Mesodermal cell (in vitro differentiated cells): Measurements from ENCODE around the gene MTG2.

Experiments used
- H3K27ac ChIP-seq: 2 replicates; pipeline ENCODE4 v1.7.0; 2013; ENCODE audit warnings: mild to moderate bottlenecking, low read depth, low read length, moderate library complexity; ENCODE audit not compliant: severe bottlenecking
- H3K36me3 ChIP-seq: 2 replicates; pipeline ENCODE4 v1.7.1; 2013; ENCODE audit warnings: mild to moderate bottlenecking, low read length, moderate library complexity; ENCODE audit not compliant: control insufficient read depth, insufficient read depth
- H3K4me1 ChIP-seq: one replicate; pipeline ENCODE4 v1.7.1; 2013; ENCODE audit warnings: mild to moderate bottlenecking, low read length; ENCODE audit not compliant: insufficient read depth, control insufficient read depth, poor library complexity, severe bottlenecking
- H3K4me3 ChIP-seq: 2 replicates; pipeline ENCODE4 v1.7.0; 2013; ENCODE audit warnings: low read length, control low read depth, mild to moderate bottlenecking; ENCODE audit not compliant: insufficient read depth, poor library complexity, severe bottlenecking; ENCODE audit errors: extremely low read depth
- H3K9me3 ChIP-seq: 2 replicates; pipeline ENCODE4 v1.7.1; 2013; ENCODE audit warnings: mild to moderate bottlenecking, low read length, moderate library complexity; ENCODE audit not compliant: control insufficient read depth
- whole genome bisulfite sequencing, 2 experiments: methylation state at CpG; one replicate each; pipeline ENCODE4 v1.1.5; 2013; ENCODE audit warnings: missing lambda C conversion rate in 2 of 2; ENCODE audit not compliant: insufficient coverage in 2 of 2; 5-methylcytosine and 5-hydroxymethylcytosine counted together

The MTG2 gene

DNA sequence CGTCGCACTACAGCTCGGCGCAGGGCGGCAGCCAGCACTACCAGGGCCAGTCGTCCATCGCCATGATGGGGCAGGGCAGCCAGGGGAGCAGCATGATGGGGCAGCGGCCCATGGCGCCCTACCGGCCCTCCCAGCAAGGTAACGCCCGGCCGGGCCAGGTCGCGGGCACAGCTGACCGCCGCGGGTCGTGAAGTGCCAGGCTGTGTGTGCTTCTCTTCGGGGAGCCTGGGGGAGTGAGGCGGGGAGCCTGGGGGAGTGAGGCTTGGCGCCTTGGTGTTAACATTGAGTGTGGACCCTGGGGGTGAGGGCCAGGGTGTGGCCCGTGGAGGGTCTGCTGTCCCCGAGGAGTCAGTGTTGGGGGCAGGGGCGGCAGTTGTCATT, 19.4 kb upstream of the MTG2 start:
- WGBS, 2 experiments: 96% methylated on average over 19 to 23 of the region's 25 CpGs
- Histone ChIP-seq H3K36me3 (peaks cover 78% of the 10 kb centered on the region), H3K4me1 (peaks cover 19% of the 10 kb centered on the region), H3K9me3 (no peaks in the 10 kb centered on the region), H3K4me3 (no peak overlapping the region), H3K27ac (no peak overlapping the region)

DNA sequence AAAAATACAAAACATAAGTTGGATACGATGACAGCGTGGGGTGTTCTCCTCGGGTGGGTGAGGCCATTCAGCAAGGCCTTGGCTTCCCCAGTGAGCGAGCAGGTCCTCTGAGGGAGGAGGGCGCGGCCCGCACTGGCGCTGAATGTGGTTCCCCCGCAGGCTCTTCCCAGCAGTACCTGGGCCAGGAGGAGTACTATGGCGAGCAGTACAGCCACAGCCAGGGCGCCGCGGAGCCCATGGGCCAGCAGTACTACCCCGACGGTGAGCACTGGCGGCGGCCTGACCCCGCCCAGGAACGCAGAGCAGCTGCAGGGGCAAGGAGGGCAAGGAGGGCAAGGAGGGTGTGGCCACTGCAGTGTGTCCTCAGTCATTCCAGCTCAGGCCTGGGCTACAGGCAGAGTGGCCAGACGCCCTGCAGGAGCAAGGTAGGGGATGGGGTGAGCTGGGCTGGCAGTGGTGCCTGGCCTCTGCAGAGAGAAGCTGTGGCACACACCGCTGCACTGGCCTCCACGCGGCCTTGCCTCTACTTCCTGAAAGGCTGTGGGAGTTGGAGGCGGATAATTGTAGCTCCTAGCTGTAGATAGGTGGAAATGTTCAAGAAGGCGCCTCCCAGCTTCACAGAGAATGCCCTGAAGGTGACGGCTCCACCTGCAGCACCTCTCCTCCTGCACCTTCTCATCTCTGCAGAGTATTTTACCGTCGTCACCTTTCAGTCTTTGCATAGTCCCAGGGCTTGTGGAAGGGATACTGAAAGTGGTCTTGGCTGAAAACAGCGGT, 18.7 kb upstream of the MTG2 start:
- H3K36me3 ChIP-seq: peaks cover 85% of the 10 kb centered on the region

DNA sequence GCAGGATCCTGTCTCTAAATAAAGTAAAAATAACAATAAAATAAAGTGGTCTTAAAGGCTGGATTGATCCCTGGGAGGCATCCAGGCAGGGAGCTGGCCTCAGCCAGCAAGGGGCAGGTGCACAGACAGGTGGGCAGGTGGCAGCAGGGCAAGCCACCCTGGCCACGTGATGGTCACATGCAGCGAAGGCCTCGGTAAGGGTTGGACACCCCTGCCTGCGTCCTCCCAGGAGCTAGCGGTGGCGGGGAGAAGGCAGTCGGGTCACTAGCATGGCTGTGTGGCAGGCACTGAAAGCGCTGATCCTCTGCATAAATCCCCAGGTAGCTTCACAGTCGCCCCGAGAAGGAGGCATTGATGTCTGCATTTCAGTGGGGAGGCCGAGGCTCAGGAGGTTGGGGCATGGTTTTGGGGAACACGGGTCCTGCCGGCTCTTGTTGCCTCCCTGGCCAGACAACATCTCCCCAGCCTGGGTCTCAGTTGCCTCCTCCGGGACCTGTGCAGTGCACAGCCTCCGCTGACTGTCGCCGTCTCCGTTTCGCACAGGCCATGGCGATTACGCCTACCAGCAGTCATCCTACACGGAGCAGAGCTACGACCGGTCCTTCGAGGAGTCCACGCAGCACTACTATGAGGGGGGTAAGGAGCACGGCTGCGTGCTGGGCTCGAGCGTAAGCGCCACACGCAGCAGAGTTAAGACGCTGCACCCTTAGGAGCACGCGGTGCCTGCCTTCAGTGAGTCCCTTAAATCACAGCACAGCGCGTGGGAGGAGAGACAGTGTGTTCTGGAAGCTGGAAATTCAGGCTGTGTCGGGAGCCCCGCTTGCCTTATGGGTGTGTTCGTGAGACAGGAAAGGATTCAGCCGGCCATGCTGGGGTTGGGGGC, 17.7 kb upstream of the MTG2 start:
- WGBS, 2 experiments: 96 to 97% methylated on average over 35 to 41 of the region's 41 CpGs
- H3K9me3 ChIP-seq: no peaks in the 10 kb centered on the region
- no peak overlapping the region for H3K27ac ChIP-seq
- H3K4me3 ChIP-seq: no peak overlapping the region
- H3K4me1 ChIP-seq: peaks cover 10% of the 10 kb centered on the region
- H3K36me3 ChIP-seq: peaks cover 86% of the 10 kb centered on the region

More for the DNA sequence above, 18.7 kb upstream of the MTG2 start:
- Histone ChIP-seq H3K27ac (no peak overlapping the region), H3K4me3 (no peak overlapping the region), H3K9me3 (no peaks in the 10 kb centered on the region), H3K4me1 (peaks cover 17% of the 10 kb centered on the region)
- 97 to 98% methylated on average over 20 to 24 of the region's 29 CpGs for WGBS, 2 experiments

DNA sequence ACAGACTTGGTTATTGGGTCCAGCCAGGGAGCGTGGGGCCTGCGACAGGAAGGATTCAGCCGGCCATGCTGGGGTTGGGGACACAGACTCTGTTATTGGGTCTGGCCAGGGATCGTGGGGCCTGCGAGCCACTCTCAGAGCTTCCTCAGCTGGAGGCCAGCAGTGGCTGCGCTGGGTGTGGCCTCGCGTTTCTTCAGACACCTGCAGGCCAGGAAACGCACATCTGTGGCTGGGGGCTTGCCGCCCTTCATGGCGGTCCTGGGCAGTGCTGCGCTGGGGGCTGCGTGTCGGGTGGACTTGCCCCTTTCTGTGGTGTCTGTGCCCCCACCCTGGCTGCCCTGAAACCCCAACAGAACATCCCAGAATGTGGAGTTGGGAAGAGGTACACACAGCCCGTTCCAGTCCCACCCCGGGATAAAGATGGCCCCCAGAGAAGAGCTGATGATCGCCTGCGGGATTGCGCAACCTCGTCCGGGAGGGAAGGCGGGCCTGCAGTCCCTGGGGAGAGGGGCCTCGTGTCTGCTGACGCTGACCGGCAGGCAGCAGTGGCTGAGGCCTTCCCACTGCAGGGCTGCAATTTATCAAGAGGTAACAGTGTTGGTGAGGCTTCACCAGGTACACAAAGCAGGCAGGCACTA, 16.9 kb upstream of the MTG2 start:
- no peak overlapping the region for H3K27ac ChIP-seq
- peaks cover 9% of the 10 kb centered on the region for H3K4me1 ChIP-seq
- H3K4me3 ChIP-seq: no peak overlapping the region
- H3K9me3 ChIP-seq: no peaks in the 10 kb centered on the region
- 94 to 95% methylated on average over 20 to 25 of the region's 25 CpGs for WGBS, 2 experiments
- H3K36me3 ChIP-seq: peaks cover 82% of the 10 kb centered on the region

DNA sequence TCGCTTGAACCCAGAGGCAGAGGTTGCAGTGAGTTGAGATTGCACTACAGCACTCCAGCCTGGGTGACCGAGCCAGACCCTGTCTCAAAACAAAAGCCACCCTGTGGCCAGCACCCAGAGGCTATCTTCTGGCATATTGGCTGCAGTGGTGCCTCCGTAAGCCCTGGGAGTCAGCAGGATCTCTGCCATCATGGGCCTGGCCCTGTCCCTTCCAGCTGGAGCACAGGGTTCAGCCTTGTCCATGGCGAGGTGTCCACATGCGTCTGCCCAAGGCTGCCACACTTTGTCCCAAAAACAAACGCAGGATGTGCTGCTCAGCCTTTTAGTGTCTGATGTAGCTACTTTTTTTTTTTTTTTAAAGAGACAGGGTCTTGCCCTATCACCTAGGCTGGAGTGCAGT, 15.4 kb upstream of the MTG2 start:
- Histone ChIP-seq H3K36me3 (peaks cover 80% of the 10 kb centered on the region), H3K4me3 (no peak overlapping the region)

DNA sequence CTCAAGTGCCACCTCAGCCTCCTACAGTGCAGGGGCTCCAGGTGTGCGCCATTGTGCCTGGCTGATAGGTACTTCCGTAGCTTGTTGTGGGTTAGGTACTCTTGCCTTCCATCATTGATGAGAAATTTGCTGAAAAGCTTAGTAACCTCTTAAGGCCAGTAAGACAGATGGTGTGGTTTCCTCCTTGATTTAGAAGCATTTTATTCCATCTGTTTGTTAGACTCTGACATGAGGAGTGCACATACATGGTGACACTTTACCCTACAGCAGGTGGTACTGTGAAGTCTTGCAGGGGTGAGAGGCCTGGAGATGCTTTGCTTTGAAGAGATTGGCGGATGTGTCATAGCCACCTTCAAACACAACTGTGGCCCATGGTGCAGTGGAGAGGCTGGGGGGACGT, 14.8 kb upstream of the MTG2 start:
- no peaks in the 10 kb centered on the region for H3K9me3 ChIP-seq
- 92 to 100% methylated on average over 2 to 4 of the region's 4 CpGs for WGBS, 2 experiments
- peaks cover 79% of the 10 kb centered on the region for H3K36me3 ChIP-seq
- no peak overlapping the region for H3K4me3 ChIP-seq
- no peak overlapping the region for H3K27ac ChIP-seq
- no peaks in the 10 kb centered on the region for H3K4me1 ChIP-seq

More for the DNA sequence above, 15.4 kb upstream of the MTG2 start:
- WGBS, 2 experiments: 87 to 92% methylated on average over 4 to 6 of the region's 6 CpGs
- Histone ChIP-seq H3K9me3 (no peaks in the 10 kb centered on the region), H3K27ac (no peak overlapping the region), H3K4me1 (no peaks in the 10 kb centered on the region)

DNA sequence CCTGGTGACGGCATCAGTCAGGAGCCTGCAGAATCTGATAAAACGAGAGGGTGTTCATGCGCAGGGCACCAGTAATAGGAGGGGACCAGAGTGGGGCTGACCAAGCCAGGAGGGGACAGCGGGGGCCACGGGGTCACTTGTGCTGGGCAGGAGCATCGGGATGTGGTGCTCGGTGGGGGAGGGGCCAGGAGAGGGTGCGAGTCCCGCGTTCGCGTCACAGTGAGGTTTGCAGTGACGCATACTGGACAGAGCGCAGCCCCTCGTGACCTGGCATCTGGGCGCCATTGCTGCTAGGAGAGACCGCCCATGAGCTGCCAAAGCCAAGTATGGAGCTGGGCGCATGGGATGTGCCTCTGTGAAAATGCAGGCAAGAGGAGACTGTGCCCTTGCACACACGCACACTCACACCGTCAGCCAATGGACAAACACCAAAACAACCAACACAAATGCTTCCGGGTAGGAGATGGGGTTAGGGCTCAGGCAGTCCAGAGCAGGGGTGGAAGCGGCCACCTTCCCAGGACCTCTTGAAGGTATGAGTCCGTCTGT, 13.9 kb upstream of the MTG2 start:
- 95 to 97% methylated on average over 16 to 19 of the region's 23 CpGs for WGBS, 2 experiments
- no peaks in the 10 kb centered on the region for H3K4me1 ChIP-seq
- H3K4me3 ChIP-seq: no peak overlapping the region
- no peaks in the 10 kb centered on the region for H3K9me3 ChIP-seq
- no peak overlapping the region for H3K27ac ChIP-seq
- H3K36me3 ChIP-seq: peaks cover 76% of the 10 kb centered on the region

DNA sequence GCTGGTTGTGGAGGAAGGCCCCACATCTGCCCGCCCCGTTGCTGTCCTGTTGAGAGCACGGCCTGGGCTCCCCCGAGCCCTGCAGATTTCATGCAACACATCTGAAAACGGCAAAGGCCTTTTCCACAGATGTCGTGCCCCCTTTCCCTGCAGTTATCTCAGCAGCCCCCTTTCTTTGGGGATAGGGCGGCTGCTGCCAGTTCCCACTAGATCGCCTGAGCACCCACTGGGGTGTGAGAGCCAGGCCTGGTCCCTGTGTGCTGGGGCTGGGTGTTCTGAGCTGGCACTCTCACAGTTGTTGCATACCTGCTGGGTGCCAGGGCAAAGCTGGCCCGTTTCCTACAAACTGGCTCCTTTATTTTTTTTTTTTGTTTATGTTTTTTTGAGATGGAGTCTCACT, 12.3 kb upstream of the MTG2 start:
- no peaks in the 10 kb centered on the region for H3K4me1 ChIP-seq
- WGBS, 2 experiments: 88 to 95% methylated on average over 7 of the region's 9 CpGs
- no peak overlapping the region for H3K4me3 ChIP-seq
- no peaks in the 10 kb centered on the region for H3K9me3 ChIP-seq
- H3K36me3 ChIP-seq: peaks cover 73% of the 10 kb centered on the region
- no peak overlapping the region for H3K27ac ChIP-seq

DNA sequence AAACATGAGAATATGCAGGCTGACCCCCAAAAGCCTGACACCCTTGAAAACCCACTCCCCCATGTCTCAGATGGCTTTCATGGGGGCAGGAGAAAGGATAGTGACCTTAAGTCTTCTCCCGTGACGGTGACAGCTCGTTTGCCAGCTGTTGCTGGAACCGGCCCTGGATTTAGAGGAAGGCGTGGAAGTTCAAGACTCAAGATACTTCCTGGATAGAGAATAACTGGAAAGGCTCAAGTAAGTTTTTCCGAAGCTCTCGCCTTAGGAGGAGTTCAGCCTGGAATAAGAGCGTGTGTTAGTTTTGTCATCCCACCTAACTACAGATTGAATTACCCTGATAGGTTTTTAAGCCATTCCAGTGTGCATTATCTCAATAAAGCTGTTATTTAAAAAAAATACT, 11.6 kb upstream of the MTG2 start:
- WGBS, 2 experiments: 95% methylated on average over 5 to 7 of the region's 8 CpGs
- Histone ChIP-seq H3K9me3 (no peaks in the 10 kb centered on the region), H3K4me3 (no peak overlapping the region), H3K36me3 (peaks cover 73% of the 10 kb centered on the region), H3K4me1 (no peaks in the 10 kb centered on the region), H3K27ac (no peak overlapping the region)

DNA sequence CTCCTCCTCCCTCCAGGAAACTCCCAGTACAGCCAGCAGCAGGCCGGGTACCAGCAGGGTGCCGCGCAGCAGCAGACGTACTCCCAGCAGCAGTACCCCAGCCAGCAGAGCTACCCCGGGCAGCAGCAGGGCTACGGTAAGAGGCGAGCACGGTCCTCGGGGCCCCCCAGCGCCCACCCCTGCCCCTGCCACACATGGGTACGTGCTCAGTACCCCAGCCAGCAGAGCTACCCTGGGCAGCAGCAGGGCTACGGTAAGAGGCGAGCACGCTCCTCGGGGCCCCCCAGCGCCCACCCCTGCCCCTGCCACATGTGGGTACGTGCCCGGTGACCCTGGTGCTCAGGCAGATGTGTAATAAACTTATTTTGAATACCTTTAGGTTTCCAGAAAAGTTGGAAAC, 10.2 kb upstream of the MTG2 start:
- Histone ChIP-seq H3K4me1 (no peaks in the 10 kb centered on the region), H3K36me3 (peaks cover 74% of the 10 kb centered on the region), H3K4me3 (no peak overlapping the region), H3K9me3 (no peaks in the 10 kb centered on the region), H3K27ac (no peak overlapping the region)
- 96 to 100% methylated on average over 9 to 12 of the region's 18 CpGs for WGBS, 2 experiments
